ENCODE data around the gene LRRC72.
"Not testable (repeated sequence)": the region's sequence is repeated elsewhere in the genome, so short reads cannot be mapped to it uniquely, and the experiment has no call there.

The LRRC72 gene

GRCh38 chr7:16514271-16514670 is 12.4 kb upstream of the LRRC72 start:
- no peaks in the 10 kb centered on the region for H3K9me3 Mint-ChIP-seq
- H3K27ac Mint-ChIP-seq: no peak overlapping the region
- no peaks in the 10 kb centered on the region for H3K4me1 Mint-ChIP-seq
- no peak for TF ChIP-seq CTCF (IDR thresholded peaks at IDR 0.05; ENCODE audit: unreplicated experiment in 3 of 3)
- H3K4me3 Mint-ChIP-seq: no peak overlapping the region
- H3K27me3 Mint-ChIP-seq (ENCODE audit: low read depth): peaks cover 3% of the 10 kb centered on the region
- no peaks in the 10 kb centered on the region for H3K36me3 Mint-ChIP-seq (ENCODE audit: low read depth)

GRCh38 chr7:16514729-16515128 is 11.9 kb upstream of the LRRC72 start:
- Mint-ChIP-seq H3K9me3 (no peaks in the 10 kb centered on the region), H3K4me1 (no peaks in the 10 kb centered on the region), H3K27ac (no peak overlapping the region), H3K27me3 (ENCODE audit: low read depth) (peaks cover 3% of the 10 kb centered on the region), H3K4me3 (no peak overlapping the region), H3K36me3 (ENCODE audit: low read depth) (no peaks in the 10 kb centered on the region)
- TF ChIP-seq CTCF (IDR thresholded peaks at IDR 0.05; ENCODE audit: unreplicated experiment in 3 of 3): no peak

GRCh38 chr7:16515785-16516685 is 10.6 kb upstream of the LRRC72 start:
- no peaks in the 10 kb centered on the region for H3K36me3 Mint-ChIP-seq (ENCODE audit: low read depth)
- H3K9me3 Mint-ChIP-seq: no peaks in the 10 kb centered on the region
- H3K27ac Mint-ChIP-seq: no peak overlapping the region
- TF ChIP-seq CTCF (IDR thresholded peaks at IDR 0.05; ENCODE audit: unreplicated experiment in 3 of 3): no peak
- no peak overlapping the region for H3K4me3 Mint-ChIP-seq
- peaks cover 3% of the 10 kb centered on the region for H3K27me3 Mint-ChIP-seq (ENCODE audit: low read depth)
- no peaks in the 10 kb centered on the region for H3K4me1 Mint-ChIP-seq

GRCh38 chr7:16519985-16520384 is 6.6 kb upstream of the LRRC72 start:
- H3K4me1 Mint-ChIP-seq; H3K4me3 Mint-ChIP-seq; H3K9me3 Mint-ChIP-seq; H3K27ac Mint-ChIP-seq; H3K27me3 Mint-ChIP-seq (ENCODE audit: low read depth); H3K36me3 Mint-ChIP-seq (ENCODE audit: low read depth): not testable (repeated sequence)

- no peak overlapping the region for H3K4me3 Mint-ChIP-seq
- H3K9me3 Mint-ChIP-seq: no peaks in the 10 kb centered on the region
- H3K27ac Mint-ChIP-seq: no peak overlapping the region
- no peaks in the 10 kb centered on the region for H3K4me1 Mint-ChIP-seq
- H3K27me3 Mint-ChIP-seq (ENCODE audit: low read depth): no peaks in the 10 kb centered on the region
- no peak for TF ChIP-seq CTCF (IDR thresholded peaks at IDR 0.05; ENCODE audit: unreplicated experiment in 3 of 3)
- no peaks in the 10 kb centered on the region for H3K36me3 Mint-ChIP-seq (ENCODE audit: low read depth)
Measured at GRCh38 chr7:16524332-16524731, 2.3 kb upstream of the LRRC72 start.

GRCh38 chr7:16528520-16528919 is 1.9 kb downstream of the LRRC72 start:
- H3K4me1 Mint-ChIP-seq: no peaks in the 10 kb centered on the region
- no peaks in the 10 kb centered on the region for H3K36me3 Mint-ChIP-seq (ENCODE audit: low read depth)
- no peak overlapping the region for H3K4me3 Mint-ChIP-seq
- H3K27ac Mint-ChIP-seq: no peak overlapping the region
- no peaks in the 10 kb centered on the region for H3K27me3 Mint-ChIP-seq (ENCODE audit: low read depth)
- H3K9me3 Mint-ChIP-seq: no peaks in the 10 kb centered on the region
- TF ChIP-seq CTCF (IDR thresholded peaks at IDR 0.05; ENCODE audit: unreplicated experiment in 3 of 3): no peak

All from nephron (organoid).